Upper lobe of left lung (tissue), 4 donors: Measurements from ENCODE around the gene CD300LG.

Experiments used
- CTCF ChIP-seq, 6 experiments: fragments of 450-650 bp in 4 of 6; fragments of 200-600 bp in 2 of 6; sonication (generic) in 2 of 6; IDR thresholded peaks; one replicate each; pipeline ENCODE4 v1.5.1; 2016 to 2019; ENCODE audit warnings: antibody characterized with exemption in 6 of 6
- POLR2A ChIP-seq, 4 donors: fragments of 450-650 bp; IDR thresholded peaks; one replicate each; pipeline ENCODE4 v1.5.1; 2016 to 2017; ENCODE audit warnings: antibody characterized with exemption in 4 of 4, mild to moderate bottlenecking in 2 of 4
- POLR2AphosphoS5 ChIP-seq, 2 donors: sonication (generic); formaldehyde crosslinking; IDR thresholded peaks; one replicate each; pipeline ENCODE4 v1.5.1; 2017; ENCODE audit warnings: antibody characterized with exemption in 2 of 2

- no peak for TF ChIP-seq CTCF (IDR thresholded peaks at IDR 0.05)
- TF ChIP-seq POLR2A (IDR thresholded peaks at IDR 0.05), result no peak
- TF ChIP-seq POLR2AphosphoS5 (IDR thresholded peaks at IDR 0.05), result no peak
Observed at GRCh38 chr17:43830510-43831140, 16.4 kb upstream of the CD300LG start.
